Glomerular endothelial cell (primary cell): ENCODE measurements around the gene ANKMY1. TPM values are rescaled to one million over a fixed set of nuclear protein-coding genes. Genes with fewer than 3 reads are reported as not detected.

ENCODE experiments used
- DNase-seq: peaks from one replicate; pipeline ENCODE4 v3.0.0-alpha.2; 2011; ENCODE audit warnings: low read depth, low spot score; ENCODE audit errors: extremely low read depth
- total RNA-seq: library from RNA; depleted of rRNA; stranded (reverse); fragments of >200 nt; gene quantifications from 2 replicates; pipeline ENCODE4 v1.2.3, GENCODE V29; 2015

Gene ANKMY1
- total RNA-seq, 1 donor from 2014 or later: 8.3 TPM

DNA sequence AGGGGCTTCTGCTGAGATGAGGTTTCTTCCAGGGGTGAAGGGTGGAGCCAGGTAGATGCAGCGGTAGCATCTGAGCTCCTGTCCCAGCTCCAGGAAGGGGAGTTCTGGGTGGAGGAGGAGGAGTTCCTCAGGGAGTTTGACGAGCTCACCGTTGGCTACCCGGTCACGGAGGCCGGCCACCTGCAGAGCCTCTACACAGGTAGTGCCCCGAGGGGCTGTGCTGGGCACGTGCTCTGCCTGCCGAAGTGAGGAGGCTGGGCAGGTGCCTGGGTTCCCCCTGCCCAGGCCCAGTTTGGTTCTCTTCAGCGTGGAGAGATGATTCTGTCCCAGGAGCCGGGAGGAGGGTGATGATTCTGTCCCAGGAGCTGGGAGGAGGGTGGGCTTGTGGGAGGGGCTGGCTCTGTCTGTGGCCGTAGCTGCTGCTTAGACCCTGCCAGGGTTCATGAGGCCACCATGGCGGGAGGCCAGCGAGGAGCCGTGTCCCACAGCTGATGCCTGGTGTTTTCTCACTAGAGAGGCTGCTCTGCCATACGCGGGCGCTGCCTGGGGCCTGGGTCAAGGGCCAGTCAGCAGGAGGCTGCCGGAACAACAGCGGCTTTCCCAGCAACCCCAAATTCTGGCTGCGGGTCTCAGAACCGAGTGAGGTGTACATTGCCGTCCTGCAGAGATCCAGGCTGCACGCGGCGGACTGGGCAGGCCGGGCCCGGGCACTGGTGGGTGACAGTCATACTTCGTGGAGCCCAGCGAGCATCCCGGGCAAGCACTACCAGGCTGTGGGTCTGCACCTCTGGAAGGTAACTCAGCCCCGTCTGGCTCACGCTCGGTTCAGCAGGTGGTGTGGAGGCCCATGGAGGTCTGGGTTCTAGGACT lies 37.0 kb upstream of the ANKMY1 start:
- no peak for DNase-seq

DNA sequence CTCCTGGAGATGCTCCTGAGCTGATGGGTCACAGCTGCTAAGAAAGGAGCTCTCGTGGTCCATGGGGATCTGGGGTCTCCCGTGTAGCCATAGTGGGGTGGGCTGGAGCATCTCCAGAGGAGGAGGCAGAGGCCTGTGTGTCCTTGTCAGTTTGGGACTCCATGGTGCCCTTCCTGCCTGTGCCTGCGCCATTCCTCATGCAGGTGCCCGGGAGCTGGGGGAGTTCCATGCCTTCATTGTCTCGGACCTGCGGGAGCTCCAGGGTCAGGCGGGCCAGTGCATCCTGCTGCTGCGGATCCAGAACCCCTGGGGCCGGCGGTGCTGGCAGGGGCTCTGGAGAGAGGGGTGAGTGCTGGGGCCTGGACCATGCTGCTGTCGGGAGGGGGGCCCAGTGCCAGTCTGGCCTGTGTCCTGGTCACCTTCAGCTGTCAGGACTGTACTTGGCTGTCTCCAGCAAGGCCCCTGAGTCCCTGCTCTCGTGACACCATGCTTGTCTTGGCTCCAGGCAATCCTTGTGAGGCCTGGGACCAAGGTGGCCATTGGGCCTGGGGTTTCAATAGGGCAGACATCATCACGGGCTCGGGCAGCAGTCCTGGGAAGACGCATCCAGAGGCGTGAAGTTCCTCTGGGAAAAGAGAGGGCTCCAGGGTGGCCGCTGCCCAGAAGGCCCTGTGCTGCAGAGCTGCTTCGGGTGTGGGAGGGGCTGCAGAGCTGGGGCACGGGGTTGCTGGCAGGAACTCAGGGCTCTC lies 36.1 kb upstream of the ANKMY1 start:
- no peak for DNase-seq

DNA sequence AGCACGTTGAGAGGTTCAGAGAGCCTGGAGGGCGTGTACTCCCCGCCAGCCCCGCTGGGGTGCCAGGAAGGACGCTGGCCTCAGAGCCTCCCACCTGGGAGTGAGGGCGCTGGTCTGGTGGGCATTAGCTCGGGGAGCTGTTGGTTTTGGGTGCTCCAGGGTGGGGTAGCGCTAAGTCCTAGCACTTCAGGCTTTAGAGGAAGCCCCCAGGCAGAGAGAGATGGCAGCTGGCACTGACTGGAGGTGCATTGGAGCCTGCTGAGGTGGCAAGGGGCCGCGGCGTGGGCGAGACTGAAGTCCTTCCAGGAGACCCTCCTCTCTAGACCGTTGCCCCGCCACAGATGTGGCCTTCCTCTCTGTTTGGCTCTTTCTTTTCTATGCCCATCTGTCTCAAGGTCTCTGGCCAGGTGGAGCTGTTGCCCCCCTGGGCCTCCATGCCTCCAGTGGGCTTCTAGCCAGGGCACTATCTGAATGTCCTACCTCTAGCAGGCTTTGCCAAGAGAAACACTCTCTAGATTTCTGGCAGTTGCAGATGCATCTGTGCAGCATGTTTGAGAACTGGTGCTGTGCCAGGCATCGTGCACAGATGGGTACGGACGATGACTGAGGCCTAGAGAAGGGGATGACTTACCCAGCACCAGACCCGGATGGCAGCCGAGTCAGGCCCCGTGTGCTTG lies 35.4 kb upstream of the ANKMY1 start:
- DNase-seq: no peak

DNA sequence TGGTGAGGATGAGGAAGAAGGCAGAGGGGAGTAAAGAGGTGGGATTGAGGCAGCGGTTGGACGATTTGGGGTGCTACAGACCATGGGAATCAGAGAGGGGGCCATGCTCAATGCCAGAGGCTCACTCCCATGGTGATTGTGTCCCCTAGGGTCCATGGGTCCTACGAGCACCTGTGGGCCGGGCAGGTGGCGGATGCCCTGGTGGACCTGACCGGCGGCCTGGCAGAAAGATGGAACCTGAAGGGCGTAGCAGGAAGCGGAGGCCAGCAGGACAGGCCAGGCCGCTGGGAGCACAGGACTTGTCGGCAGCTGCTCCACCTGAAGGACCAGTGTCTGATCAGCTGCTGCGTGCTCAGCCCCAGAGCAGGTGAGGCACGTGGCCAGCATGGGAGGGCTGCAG lies 34.0 kb upstream of the ANKMY1 start:
- no peak for DNase-seq

DNA sequence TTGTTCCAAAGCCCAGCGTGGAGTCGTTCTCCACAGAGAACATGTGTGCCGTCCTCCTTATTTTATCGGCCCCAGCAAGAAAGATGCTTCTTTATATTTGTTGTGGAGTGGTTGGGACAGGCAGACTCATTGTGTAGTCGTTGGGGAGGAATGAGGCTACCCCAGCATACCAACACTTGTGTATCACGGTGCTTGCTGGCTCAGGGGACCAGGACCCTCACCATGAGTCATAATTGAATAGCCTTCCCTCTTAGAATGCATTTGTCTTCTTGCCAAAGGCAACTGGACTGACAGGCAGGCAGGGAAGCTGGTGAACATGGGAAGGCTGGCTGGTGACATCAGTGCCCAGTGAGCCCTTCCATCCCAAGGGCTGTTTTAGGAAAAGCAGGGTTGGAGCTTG lies 33.4 kb upstream of the ANKMY1 start:
- DNase-seq: no peak

DNA sequence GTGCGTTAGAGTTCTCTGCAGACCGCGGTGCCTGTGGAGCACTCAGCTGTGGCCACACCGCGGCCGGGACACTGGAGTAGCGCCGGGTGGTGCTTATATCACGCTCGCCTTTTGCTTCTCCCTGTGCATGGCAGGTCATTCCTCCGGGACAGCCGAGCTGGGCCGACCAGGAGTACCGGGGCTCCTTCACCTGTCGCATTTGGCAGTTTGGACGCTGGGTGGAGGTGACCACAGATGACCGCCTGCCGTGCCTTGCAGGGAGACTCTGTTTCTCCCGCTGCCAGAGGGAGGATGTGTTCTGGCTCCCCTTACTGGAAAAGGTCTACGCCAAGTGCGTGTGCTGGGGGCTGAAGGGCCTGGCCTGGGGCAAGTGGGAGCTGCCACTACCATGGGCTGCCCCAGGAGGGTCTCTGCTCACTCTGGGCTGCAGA lies 32.9 kb upstream of the ANKMY1 start:
- DNase-seq: no peak

DNA sequence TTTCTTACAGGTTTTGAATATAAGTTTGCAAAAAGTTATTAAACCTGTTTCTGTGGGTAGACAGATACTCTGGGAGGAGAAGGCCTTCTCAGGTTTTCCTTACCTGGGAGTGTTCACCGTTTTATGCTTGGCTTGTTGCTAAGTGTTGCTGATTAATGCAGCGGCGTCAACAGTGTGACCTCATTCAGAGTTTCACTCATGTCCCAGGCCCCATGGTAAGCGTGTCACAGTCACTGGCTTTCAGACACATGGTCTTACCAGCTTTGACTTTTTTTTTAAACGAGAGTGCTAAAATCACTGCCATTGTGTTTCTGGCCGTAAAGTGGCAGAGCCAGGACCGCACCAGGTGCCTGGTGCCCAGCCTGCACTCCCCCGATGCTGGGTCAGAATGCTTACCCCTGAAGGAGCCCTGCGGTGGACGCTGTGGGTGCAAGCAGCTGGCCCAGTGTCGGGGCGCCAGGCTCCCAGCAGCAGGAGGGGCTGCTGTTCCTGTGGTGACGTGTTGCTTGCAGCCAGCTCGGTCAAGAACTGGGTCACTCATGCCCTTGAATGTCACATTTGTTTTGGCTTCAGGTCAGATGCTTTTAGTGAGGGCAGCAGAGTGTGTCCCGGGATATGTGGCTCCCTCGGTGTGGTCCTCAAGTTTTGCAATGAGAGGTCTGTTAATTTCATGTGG lies 32.2 kb upstream of the ANKMY1 start:
- no peak for DNase-seq

DNA sequence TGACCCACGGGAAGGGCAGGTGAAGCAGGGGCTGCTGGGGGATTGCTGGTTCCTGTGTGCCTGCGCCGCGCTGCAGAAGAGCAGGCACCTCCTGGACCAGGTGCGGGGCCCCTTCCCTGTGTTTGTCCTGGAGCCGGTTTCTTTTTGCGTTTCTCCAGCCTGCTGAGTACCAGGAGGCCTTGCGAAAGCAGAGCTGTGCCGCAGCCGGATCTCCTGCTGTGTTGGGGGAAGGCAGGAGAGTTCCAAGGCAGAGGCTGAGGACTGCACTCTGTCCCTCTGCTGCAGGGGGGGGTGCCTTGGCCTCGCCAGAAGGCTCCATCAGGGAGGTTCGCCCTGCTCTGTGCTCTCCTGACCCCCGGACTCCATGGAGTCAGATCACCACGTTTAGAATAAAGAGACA lies 31.6 kb upstream of the ANKMY1 start:
- DNase-seq: no peak

DNA sequence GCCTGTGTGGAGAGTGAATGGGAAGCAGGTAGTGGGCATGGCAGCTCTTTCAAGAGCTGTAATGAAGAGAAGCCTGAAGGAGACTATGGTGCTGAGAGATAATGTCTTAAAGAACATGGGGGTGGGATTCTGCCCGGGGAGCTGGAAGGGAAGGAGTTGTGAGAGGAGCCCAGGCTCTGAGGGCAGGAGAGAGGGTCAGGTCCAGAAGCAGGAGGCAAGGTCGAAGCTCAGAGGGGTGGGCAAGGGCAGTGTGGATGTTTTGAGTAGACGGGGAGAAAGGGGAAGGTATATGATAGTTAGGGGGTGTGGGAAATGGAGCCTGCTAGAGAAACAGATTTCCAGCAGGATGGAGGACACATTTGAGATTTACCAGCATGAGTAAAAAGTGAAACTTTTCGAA lies 30.9 kb upstream of the ANKMY1 start:
- DNase-seq: no peak

DNA sequence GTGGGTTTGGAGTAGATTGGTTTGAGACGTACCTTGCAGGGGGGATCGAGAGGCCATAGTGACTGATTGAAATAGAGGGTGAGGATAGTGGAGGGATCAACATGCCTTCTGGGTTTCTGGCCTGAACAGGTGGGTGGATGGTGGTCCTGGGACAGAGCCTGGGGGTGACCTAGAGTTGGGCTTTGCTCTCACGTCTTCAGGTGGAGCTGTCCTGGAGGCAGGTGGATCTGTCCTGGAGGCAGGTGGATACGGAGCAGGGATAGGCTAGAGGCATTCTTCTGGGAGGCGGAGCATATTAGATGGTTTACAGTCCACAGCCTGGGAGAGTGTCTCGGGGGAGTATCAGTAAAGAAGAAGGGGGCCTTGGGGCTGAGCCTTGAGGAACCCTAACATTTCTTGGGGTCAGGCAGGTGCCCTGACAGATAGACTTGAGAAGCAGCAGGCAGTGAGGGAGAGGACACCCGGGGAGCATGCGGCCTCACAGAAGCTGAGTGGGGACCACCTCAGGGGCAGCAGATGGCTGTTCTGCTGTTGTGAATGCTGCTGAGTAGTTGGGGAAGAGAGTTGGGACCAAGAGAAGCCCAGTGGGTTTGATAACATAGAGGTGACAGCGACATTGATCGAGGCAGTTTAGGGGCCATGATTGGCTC lies 30.3 kb upstream of the ANKMY1 start:
- DNase-seq: no peak

DNA sequence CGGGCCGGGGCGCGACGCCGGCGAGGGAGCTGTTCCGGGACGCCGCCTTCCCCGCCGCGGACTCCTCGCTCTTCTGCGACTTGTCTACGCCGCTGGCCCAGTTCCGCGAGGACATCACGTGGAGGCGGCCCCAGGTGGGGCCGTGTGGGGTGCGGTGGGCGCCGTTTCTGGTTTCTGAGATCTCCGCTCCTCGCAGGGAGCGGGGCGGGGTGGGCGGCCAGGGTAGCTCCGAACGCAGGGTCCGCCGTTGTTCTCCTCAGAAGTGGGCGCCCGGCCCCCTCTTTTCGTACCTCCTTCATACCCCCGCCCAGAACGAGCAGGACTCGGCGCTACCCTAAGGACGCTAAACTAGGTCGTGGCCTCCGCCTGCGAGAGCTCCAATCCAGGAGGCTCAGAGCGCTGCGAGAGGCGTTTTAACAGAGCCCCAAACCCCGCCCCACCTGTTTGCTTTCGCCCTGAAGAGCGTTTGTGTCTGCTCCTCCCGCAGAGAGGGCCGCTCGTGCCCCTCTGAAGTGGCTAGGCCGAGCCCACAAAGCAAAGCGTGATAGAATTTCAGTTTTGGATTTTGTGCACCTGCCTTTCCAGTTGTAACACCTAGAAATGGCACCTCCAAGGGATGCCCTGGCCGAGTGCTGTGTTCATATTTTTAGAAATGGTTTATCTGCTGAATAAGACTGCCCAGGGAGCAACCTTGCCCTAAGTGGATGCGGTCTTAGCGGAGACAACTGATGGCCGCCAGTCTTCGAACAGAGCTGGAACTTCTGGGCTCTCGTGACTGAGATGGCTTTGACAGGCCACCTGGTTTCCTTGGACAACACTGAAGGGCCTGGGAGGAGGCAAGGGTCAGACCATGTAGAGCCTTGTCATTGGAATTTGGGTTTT lies 29.4 kb upstream of the ANKMY1 start:
- DNase-seq: no peak

DNA sequence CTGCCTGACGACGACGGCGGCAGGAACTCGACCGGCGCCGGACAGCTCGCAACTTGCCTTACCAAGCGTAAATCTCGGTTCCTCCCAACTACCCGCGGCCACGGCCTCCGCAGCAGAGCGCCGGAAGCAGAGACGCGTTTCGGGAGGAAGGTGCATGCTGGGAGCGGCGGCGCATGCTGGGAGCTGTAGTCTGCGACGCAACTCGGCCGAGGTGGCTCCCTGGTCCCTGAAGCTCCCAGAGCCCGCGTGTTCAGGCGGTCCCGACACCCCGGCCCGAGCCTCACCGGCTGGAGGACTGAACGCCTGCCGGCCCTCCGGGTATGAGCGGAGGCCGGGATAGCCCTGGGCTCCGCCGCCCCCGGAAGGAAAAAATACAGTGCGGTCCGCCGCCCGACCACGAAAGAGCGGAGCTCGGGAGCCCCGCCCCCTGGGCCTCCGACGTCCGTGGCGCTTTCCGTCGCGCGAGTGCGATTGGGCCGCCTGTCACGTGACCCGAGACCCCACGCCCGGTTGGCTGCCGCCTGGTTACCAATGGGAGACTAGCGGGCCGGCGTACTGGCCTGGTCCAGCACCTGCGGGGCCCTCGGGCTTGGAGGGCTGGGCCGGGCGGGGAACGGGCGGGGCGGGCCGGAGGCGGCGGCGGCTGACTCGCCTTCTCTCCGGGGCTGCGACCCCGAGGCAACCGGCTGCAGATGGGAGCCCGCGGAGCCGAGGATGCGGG lies 28.6 kb upstream of the ANKMY1 start, which contains the start of gene CAPN10:
CAPN10 (plus strand) TSS at position 537 of the 721 bp plus-strand sequence; CDS start at position 715, 178 bp downstream.
- DNase-seq: no peak

DNA sequence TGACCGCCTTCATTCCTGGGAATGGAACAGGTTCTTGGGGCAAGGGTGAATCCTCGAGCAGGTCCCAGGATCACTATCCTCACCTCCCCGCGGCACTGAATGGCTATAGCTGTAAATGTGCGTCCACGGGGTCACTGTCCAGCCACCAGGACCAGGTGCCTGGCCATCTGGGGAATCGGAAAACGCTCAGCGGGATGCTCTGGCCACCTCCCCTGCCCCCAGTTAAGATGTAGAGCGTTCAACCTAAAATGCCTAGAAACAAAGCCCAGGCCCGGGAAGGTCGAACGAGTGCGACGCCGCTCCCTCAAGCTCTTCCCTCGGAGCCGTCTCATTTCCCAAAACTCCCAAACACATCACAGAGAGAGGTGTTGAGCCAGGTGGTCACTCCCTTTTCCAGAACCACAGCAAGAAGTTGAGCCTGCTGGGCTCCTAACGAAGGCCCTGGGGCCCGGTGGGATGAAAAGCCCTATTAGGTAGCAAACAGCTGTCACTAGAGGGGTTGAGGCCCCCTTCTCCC lies 28.0 kb upstream of the ANKMY1 start:
- DNase-seq: no peak

DNA sequence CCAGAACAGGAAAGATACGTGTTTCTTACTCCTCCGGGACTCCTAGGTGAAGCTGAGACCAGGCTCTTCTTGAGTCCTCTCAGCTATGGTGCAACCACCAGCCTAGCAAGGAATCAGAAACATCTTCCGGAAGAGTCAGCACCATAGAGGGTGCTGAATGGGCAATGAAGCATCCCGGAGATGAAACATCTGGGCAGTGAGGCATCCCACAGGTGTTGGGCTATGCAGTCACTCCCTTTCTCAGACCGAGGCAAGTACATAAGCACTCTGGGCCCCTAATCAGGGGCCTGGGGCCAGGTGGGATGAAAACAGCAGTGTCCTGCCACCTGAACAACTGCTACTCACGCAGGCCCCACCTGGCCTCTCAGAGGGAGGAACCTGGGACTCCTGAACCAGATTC lies 27.3 kb upstream of the ANKMY1 start:
- DNase-seq: no peak

DNA sequence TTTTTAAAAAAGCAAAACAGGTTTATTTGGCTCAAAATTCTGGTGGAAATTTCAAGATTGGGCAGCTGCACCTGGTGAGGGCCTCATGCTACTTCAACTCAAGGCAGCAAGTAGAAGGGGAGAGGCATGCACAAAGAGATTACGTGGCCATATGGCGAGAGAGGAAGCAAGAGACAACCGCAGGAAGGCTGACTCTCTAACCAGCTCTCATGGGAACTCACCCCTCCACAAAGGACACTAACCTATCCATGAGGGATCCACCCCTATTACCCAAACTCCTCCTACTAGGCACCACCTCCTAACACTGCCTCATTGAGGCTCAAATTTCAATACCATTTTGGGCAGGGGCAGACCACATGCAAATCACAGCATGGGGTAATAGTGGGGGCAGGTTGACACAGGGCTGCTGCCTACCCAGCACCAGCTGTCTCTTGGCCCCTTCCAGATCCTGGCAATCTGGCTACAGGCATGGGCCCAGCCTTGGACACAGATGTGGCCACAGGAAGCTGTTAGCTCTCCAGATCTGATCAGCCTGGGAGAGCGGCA lies 26.8 kb upstream of the ANKMY1 start:
- no peak for DNase-seq

DNA sequence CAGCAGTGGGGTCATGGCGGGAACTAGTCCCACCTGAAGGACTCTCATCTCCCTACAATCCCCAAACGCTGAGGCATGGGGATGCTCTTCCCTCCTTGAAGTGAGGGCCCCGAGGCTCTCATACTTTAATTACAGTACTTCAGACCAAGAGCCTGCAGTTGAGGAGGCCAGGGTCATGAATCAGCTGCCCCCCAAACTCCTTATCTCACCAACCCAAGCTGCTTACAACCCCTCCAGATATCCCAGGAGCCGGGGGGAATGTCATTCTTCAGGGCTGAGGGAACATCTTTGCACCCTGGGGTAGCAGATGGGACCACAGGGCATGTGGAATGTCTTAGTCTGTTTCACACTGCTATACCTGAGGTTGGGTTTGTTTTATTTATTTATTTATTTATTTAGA lies 26.0 kb upstream of the ANKMY1 start:
- no peak for DNase-seq

DNA sequence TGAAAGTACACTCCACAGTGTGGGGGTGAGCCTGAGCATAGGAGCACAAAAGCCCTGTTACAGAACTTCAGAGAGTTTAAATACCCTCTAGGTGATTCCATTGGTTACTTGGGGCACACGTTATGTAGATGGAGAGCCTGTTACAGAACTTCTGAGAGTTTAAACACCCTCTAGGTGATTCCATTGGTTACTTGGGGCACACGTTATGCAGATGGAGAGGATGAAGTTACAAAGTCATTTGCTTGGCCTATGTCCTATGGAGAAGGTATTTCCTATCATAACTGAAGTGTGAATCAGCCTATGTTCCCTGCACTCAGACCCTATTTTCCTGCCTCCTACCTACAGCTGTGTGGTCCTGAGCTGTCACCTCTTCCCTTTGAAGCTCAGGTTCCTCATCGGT lies 25.0 kb upstream of the ANKMY1 start:
- no peak for DNase-seq

DNA sequence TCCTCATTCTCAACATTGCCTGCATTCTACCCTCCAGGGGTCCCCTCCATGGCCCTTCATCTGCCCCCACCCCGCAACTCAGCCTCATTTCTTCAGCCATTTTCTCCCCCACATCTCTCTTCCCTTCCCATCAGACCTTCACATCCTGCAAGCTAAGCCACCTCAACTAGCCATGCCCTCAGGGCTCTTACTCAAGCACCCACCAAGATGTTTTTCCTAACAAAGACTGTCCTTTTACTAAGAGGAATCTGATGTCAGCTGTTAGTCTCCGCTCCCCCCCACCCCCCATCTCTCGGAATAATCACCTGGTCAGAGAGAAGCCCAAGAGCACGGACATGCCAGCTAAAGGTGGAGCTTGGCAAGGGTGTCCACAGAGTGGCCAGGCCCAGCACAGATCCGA lies 24.0 kb upstream of the ANKMY1 start:
- DNase-seq: no peak
